Activated CD4-positive, CD25-positive, alpha-beta regulatory T cell (primary cell): ENCODE measurements around the gene SNRPA.
A peak's percentile ranks its signal among the peaks of the same experiment; 100 is the strongest.
"Not testable (repeated sequence)": the region's sequence is repeated elsewhere in the genome, so short reads cannot be mapped to it uniquely, and the experiment has no call there.

Experiments
- DNase-seq, 4 experiments: peaks; one replicate each; lab custom pipeline; 2025; lab: John Stamatoyannopoulos, UW

SNRPA gene

GRCh38 chr19:40745402-40745780 lies 5.6 kb upstream of the SNRPA start:
- no peak for DNase-seq

GRCh38 chr19:40747536-40747935 lies 3.5 kb upstream of the SNRPA start:
- DNase-seq: no peak

GRCh38 chr19:40750058-40750873 lies 737 bp upstream of the SNRPA start, which contains the start of gene ACTMAP:
TSS of gene ACTMAP (minus strand) at chr19:40750477. CDS start at chr19:40749803, 674 bp downstream.
- peak; percentile 96 to 99 (median 98) for DNase-seq

- no peak for DNase-seq
These were observed 1.3 kb downstream of the SNRPA start for GRCh38 chr19:40752257-40752781.

- DNase-seq: no peak
These were observed 3.7 kb downstream of the SNRPA start for GRCh38 chr19:40754611-40755247.

- no peak for DNase-seq
These were observed 4.2 kb downstream of the SNRPA start for GRCh38 chr19:40755248-40755624.

GRCh38 chr19:40755791-40756190 lies 4.8 kb downstream of the SNRPA start:
- DNase-seq: no peak

GRCh38 chr19:40756502-40757110 lies 5.6 kb downstream of the SNRPA start:
- DNase-seq: no peak

GRCh38 chr19:40758491-40758890 lies 7.5 kb downstream of the SNRPA start:
- no peak for DNase-seq

- DNase-seq: no peak
These were observed 8.3 kb downstream of the SNRPA start for GRCh38 chr19:40759352-40759751.

- no peak for DNase-seq
These were observed 11.9 kb downstream of the SNRPA start for GRCh38 chr19:40762754-40763470.

- no peak for DNase-seq
These were observed 12.5 kb downstream of the SNRPA start for GRCh38 chr19:40763526-40763925.

GRCh38 chr19:40763963-40764362 lies 13.0 kb downstream of the SNRPA start:
- DNase-seq: no peak

- not testable (repeated sequence) for DNase-seq
These were observed 15.4 kb downstream of the SNRPA start for GRCh38 chr19:40766385-40766784.

GRCh38 chr19:40768869-40769268 lies 17.9 kb downstream of the SNRPA start:
- no peak for DNase-seq

GRCh38 chr19:40771101-40771862 lies 20.3 kb downstream of the SNRPA start:
- not testable (repeated sequence) for DNase-seq

- no peak for DNase-seq
These were observed 24.1 kb downstream of the SNRPA start, which contains the start of gene MIA for GRCh38 chr19:40774916-40775631. TSS of gene MIA (plus strand) at chr19:40775521. CDS start at chr19:40775543, 22 bp downstream.

GRCh38 chr19:40775632-40776022 lies 24.6 kb downstream of the SNRPA start:
- DNase-seq: no peak

GRCh38 chr19:40776364-40776763 lies 25.4 kb downstream of the SNRPA start:
- no peak for DNase-seq

- DNase-seq: peak; percentile 55 to 77 (median 70)
These were observed 26.1 kb downstream of the SNRPA start for GRCh38 chr19:40776932-40777644.
